Stimulated activated CD4-positive, alpha-beta T cell treated with anti-CD3 and anti-CD28 coated beads, TNF-alpha, amount 100 ng/mL, for 4 hours (primary cell): ENCODE results near the gene SEPSECS.
"Not testable (repeated sequence)": the region's sequence is repeated elsewhere in the genome, so short reads cannot be mapped to it uniquely, and the experiment has no call there.

Experiments used
- DNase-seq, 3 experiments: peaks; one replicate each; pipeline ENCODE4 v3.0.0-alpha.2; 2020; ENCODE audit warnings: low read depth in 3 of 3

Gene SEPSECS

DNA sequence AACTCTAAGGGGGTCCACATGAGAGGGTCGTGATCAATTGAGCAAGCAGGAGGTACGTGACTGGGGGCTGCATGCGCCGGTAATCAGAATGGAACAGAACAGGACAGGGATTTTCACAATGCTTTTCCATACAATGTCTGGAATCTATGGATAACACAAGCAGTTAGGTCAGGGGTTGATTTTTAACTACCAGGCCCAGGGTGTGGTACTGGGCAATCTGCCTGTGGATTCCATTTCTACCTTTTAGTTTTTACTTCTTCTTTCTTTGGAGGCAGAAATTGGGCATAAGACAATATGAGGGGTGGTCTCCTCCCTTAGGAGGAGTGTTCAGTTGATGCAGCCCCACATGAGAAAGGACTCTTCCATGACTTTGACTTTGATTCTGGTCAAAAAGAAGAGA is 76.8 kb downstream of the SEPSECS start:
- DNase-seq: not testable (repeated sequence)

DNA sequence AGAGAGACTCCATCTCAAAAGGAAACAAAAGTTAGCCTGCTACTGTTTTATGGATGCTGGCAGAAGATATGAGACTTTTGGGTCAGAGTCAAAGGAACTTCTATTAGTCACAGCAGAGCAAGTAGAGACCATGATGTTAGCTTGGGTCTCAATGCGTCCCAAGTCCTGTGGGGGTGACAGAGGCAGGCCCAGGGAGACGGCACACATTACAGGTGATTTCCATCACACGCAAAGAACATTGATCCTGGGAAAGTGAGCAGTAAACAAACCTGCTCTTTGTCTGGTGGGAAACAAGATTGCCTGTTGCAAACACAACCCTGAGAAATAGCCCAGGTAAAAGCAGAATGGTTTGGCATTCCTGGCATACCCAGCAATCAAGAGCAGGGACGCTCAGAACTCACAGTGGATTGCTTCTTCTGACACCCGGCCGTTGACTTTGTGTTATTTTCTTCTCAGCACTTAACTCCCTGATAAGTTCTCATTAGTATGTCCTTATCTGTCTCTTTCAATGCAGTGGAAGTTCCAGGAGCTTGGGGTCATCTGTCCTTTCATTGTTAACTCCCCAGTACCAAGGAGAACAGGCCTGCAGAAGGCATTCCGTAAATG is 78.3 kb downstream of the SEPSECS start:
- DNase-seq: no peak

DNA sequence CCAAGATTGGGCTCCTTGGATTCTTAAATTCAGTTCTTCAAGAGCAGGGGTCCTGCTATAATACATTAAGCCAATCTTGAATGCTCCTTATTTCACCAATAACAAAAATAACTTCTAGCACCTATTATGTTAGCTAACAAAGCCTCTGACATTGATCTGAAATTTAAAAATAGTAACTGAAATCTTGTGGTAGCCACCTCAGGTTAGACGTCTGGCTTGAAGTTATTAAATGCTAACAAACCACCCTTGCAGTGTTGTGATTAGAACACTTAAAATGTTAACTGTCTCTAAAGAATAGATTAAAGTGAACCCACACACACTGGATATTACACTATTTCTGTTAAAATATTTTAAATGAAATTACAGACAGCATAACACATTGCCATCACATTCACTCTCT is 79.7 kb downstream of the SEPSECS start:
- DNase-seq: no peak

DNA sequence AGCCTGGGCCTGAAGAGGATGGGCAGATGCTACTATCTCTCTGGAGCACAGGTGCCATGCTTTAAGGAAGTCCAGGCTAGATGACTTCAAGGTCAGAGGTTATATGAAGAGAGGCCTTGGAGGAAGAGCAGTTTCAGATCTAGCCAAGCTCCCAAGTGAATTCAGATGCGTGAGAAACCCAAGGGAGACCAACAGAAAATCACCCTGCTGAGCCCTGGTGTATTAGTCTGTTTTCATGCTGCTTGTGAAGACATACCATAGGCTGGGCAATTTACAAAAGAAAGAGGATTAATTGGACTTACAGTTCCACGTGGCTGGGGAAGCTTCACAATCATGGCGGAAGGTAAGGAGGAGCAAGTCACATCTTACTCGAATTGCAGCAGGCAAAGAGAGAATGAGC is 81.7 kb downstream of the SEPSECS start:
- no peak for DNase-seq

DNA sequence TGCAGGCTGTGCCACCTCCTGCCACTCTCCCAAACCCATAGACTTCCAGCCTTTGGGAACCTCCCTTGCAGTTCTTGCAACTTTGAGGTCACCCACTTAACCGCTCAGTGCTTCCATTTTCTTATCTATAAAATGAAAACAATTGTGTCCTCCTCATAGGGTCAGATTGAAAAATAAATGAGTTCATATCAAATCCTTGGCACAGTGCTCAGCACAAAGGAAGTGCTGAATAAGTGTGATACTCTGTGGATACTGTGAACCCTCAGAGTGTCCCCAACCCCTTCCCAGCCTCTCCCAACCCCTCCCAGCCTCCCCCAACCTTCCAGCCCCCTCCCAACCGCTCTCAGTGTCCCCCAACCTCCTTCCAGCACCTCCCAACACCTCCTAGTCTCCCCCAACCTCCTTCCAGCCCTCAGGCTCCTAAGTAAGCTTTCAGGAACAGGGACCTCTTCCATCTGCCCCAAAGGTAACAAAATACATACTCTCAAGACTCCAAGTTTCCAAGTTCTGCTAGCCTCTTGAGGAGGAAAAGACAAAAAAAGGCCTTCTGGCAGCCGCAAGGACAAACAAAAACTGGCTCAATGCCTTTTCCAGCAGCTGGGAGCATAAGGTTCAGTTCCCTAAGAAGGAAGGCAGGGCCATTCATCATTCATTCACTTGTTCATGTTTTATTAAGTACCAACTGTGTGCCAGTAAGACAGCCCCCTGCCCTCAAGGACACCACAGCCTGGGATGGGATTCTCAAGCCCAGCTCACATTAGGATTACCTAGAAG is 83.4 kb downstream of the SEPSECS start:
- no peak for DNase-seq

DNA sequence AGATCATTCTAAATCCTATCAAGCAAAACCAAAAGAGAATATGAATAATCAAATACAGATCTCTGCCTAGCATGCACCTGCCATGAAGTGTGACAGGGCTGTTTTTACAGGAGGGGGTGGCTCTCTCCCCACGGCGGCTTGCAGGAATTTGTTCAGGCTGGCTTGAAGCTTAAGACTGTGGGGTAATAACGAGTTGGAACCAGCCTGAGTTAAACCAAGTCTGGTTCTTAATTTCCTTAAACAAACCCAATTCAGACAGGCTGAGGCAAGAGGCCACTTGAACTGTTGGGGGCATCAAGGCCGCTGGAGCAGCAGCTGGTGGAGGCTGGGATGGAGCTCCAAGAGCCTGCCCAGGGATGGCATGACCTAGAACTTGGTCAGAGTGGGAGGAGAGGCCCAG is 84.4 kb downstream of the SEPSECS start:
- DNase-seq: no peak

DNA sequence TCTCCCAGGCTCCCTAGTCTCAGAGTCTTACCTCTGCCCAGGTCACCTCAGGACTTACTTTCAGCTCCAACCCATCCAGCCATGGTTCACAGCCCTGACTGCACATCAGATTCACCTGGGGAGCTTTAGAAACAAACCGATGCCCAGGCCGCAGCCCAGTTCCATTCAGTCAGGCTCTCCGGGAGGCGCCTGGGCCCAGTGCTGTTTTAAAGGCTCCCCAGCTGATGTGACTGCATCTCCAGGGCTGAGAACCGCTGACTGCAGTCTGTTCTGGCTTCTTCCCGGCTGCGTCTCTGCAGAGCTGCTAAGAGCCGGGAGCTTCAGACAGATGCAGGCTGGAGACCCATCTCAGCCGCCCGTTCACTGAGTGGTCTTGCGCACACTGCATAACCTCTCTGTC is 85.1 kb downstream of the SEPSECS start:
- no peak for DNase-seq

DNA sequence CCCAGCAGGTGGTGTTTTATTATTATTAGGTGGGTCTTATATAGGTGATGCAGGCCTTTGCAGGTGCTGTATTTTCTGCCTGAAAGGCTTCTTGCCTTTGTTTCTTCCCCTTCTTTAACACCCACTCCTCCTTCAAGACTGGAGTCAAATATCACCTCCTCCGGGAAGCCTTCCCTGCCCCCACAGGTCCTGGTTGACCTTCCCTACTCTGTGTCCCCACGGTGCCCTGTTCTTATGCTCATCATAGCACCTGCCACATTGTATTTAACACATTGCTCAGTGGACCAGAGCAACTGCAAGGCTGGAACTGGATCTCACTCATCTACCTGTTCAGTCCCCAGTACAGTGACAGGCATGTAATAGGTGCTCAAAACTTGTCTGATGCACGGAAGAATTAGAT is 89.7 kb downstream of the SEPSECS start:
- DNase-seq: no peak
